Testis (tissue), 3 donors: ENCODE results near the gene DGCR6L. TPM values are rescaled to one million over a fixed set of nuclear protein-coding genes. Genes with fewer than 3 reads are reported as not detected.
"Not testable (repeated sequence)": the region's sequence is repeated elsewhere in the genome, so short reads cannot be mapped to it uniquely, and the experiment has no call there.

ENCODE experiments used
- DNase-seq: peaks from one replicate; pipeline ENCODE4 v3.0.0-alpha.2; 2019
- H3K27ac ChIP-seq, 2 donors: fragments of 200-600 bp; sonication (generic); one replicate each; pipeline ENCODE4 v1.5.1; 2019
- H3K27me3 ChIP-seq: fragments of 200-600 bp; sonication (generic); one replicate; pipeline ENCODE4 v1.5.1; 2019
- H3K36me3 ChIP-seq: fragments of 200-600 bp; sonication (generic); one replicate; pipeline ENCODE4 v1.5.1; 2017; ENCODE audit warnings: low read depth; ENCODE audit errors: missing control alignments
- H3K4me1 ChIP-seq: fragments of 200-600 bp; sonication (generic); one replicate; pipeline ENCODE4 v1.5.1; 2019
- H3K4me3 ChIP-seq, 2 donors: fragments of 200-600 bp; sonication (generic); one replicate each; pipeline ENCODE4 v1.5.1; 2017 to 2019
- H3K9me3 ChIP-seq: fragments of 200-600 bp; sonication (generic); one replicate; pipeline ENCODE4 v1.5.1; 2017
- CTCF ChIP-seq, 3 experiments: fragments of 450-650 bp in 2 of 3; fragments of 200-600 bp in 1 of 3; sonication (generic) in 1 of 3; IDR thresholded peaks; one replicate each; pipeline ENCODE4 v1.5.1; 2016 to 2019; ENCODE audit warnings: antibody characterized with exemption in 3 of 3, mild to moderate bottlenecking in 2 of 3, moderate library complexity in 1 of 3
- POLR2A ChIP-seq: fragments of 450-650 bp; IDR thresholded peaks from one replicate; pipeline ENCODE4 v1.6.1; 2017; ENCODE audit warnings: antibody characterized with exemption, mild to moderate bottlenecking, moderate library complexity
- WGBS, 2 donors: methylation state at CpG; one replicate each; pipeline ENCODE4 v1.1.5; 2018; 5-methylcytosine and 5-hydroxymethylcytosine counted together
- intact Hi-C: fragments of 100-400 bp; cut with DNase I; formaldehyde crosslinking; loops from one replicate; pipeline ENCODE4 v1.15.1; 2023; ENCODE audit warnings: low total_unique reads
- polyA plus RNA-seq: library from polyadenylated mRNA; stranded (reverse); fragments of 350-450 nt; fragmentation: Illumina TruSeq; extraction: RNeasy Lipid Tissue Mini Kit (QIAGEN cat#74804); gene quantifications from one replicate; pipeline ENCODE4 v1.2.3, GENCODE V29; 2014; ENCODE audit warnings: low read depth, low replicate concordance; ENCODE audit not compliant: insufficient read depth
- total RNA-seq, 2 donors: library from RNA; depleted of rRNA; stranded (reverse); fragments of >200 nt; gene quantifications; one replicate each; pipeline ENCODE4 v1.2.3, GENCODE V29; 2016

DGCR6L gene
- total and polyA plus RNA-seq, 3 donors from 2014 or later: 152 to 257 (median 171) TPM

- TF ChIP-seq CTCF (IDR thresholded peaks at IDR 0.05) (no peak), POLR2A (no peak)
- Histone ChIP-seq H3K36me3 (no peaks in the 10 kb centered on the region), H3K9me3 (no peaks in the 10 kb centered on the region), H3K27ac (no peak overlapping the region), H3K4me1 (no peaks in the 10 kb centered on the region), H3K27me3 (no peaks in the 10 kb centered on the region), H3K4me3 (no peak overlapping the region)
- intact Hi-C loops: loop anchor here (5.0 kb wide), 1 partner anchor 125 kb away; no protein-coding TSS in a partner anchor
- WGBS, 2 donors: 88 to 92% methylated on average over 9 to 12 of the region's 12 CpGs
- DNase-seq: no peak
Measured at GRCh38 chr22:20281891-20282290, 38.0 kb downstream of the DGCR6L start.

- H3K4me1 ChIP-seq, H3K27me3 ChIP-seq, H3K27ac ChIP-seq, H3K4me3 ChIP-seq, DNase-seq, H3K9me3 ChIP-seq, H3K36me3 ChIP-seq: not testable (repeated sequence)
- WGBS, 2 donors: 73% methylated on average over 9 of the region's 9 CpGs; no CpG with 5 or more reads in 1 of the 2 donors
- intact Hi-C loops: loop anchor here (5.0 kb wide), 1 partner anchor 124 kb away; no protein-coding TSS in a partner anchor
Measured at GRCh38 chr22:20281473-20281872, 38.4 kb downstream of the DGCR6L start.

- intact Hi-C loops: loop anchor here (5.0 kb wide), 1 partner anchor 124 kb away; no protein-coding TSS in a partner anchor
- no peak for TF ChIP-seq POLR2A
- no peak for TF ChIP-seq CTCF (IDR thresholded peaks at IDR 0.05)
- Histone ChIP-seq H3K36me3 (no peaks in the 10 kb centered on the region), H3K27me3 (no peaks in the 10 kb centered on the region), H3K4me3 (no peak overlapping the region), H3K27ac (no peak overlapping the region), H3K9me3 (no peaks in the 10 kb centered on the region), H3K4me1 (no peaks in the 10 kb centered on the region)
- 76 to 80% methylated on average over 1 to 12 of the region's 12 CpGs for WGBS, 2 donors
- DNase-seq: no peak
Measured at GRCh38 chr22:20280866-20281265, 39.0 kb downstream of the DGCR6L start.

- intact Hi-C loops: loop anchor here (5.0 kb wide), 1 partner anchor 123 kb away; no protein-coding TSS in a partner anchor
- not testable (repeated sequence) for H3K27me3 ChIP-seq, DNase-seq, H3K36me3 ChIP-seq, H3K9me3 ChIP-seq, H3K27ac ChIP-seq, H3K4me1 ChIP-seq, H3K4me3 ChIP-seq
- 68 to 70% methylated on average over 6 to 11 of the region's 21 CpGs for WGBS, 2 donors
Measured at GRCh38 chr22:20280163-20280562, 39.7 kb downstream of the DGCR6L start.

GRCh38 chr22:20279662-20280134 is 40.2 kb downstream of the DGCR6L start:
- WGBS, 2 donors: 76 to 85% methylated on average over 12 to 15 of the region's 15 CpGs
- no peak for DNase-seq
- Histone ChIP-seq H3K4me3 (no peak overlapping the region), H3K9me3 (no peaks in the 10 kb centered on the region), H3K4me1 (no peaks in the 10 kb centered on the region), H3K36me3 (no peaks in the 10 kb centered on the region), H3K27me3 (no peaks in the 10 kb centered on the region), H3K27ac (no peak overlapping the region)
- TF ChIP-seq POLR2A (no peak), CTCF (IDR thresholded peaks at IDR 0.05) (no peak)
- intact Hi-C loops: loop anchor here (5.0 kb wide), 1 partner anchor 122 kb away; no protein-coding TSS in a partner anchor

GRCh38 chr22:20278726-20279490 is 41.0 kb downstream of the DGCR6L start:
- H3K27ac ChIP-seq, H3K36me3 ChIP-seq, DNase-seq, H3K4me1 ChIP-seq, H3K4me3 ChIP-seq, intact Hi-C loops, H3K9me3 ChIP-seq, H3K27me3 ChIP-seq: not testable (repeated sequence)
- 91 to 100% methylated on average over 2 to 18 of the region's 22 CpGs for WGBS, 2 donors

GRCh38 chr22:20277936-20278635 is 41.8 kb downstream of the DGCR6L start:
- H3K36me3 ChIP-seq, H3K9me3 ChIP-seq, H3K27ac ChIP-seq, DNase-seq, H3K4me1 ChIP-seq, H3K4me3 ChIP-seq, H3K27me3 ChIP-seq, intact Hi-C loops: not testable (repeated sequence)
- 83 to 92% methylated on average over 10 to 16 of the region's 18 CpGs for WGBS, 2 donors
